Kidney (tissue), 14 donors: ENCODE results near the gene SNRPD2. TPM values are rescaled to one million over a fixed set of nuclear protein-coding genes. Genes with fewer than 3 reads are reported as not detected.

Source experiments
- DNase-seq, 5 donors: peaks; one replicate each; pipeline ENCODE4 v3.0.0-alpha.2; 2013 to 2020
- FAIRE-seq: peaks from 2 replicates; lab custom pipeline; 2012; peaks lifted over from hg19 to GRCh38; lab: Jason Lieb, UNC
- H3K27ac ChIP-seq, 2 donors: one replicate each; pipeline ENCODE4 v1.7.0; 2013; ENCODE audit warnings: low read depth in 2 of 2, low read length in 2 of 2, inconsistent platforms in 1 of 2
- H3K27me3 ChIP-seq: one replicate; pipeline ENCODE4 v1.7.1; 2013; ENCODE audit warnings: low read length, inconsistent platforms; ENCODE audit not compliant: control insufficient read depth, insufficient read depth
- H3K36me3 ChIP-seq, 3 donors: one replicate each; pipeline versions ENCODE4 v1.7.0 to v1.7.1; 2013; ENCODE audit warnings: low read length in 3 of 3, control low read depth in 1 of 3, inconsistent platforms in 1 of 3; ENCODE audit not compliant: insufficient read depth in 3 of 3, control insufficient read depth in 2 of 3
- H3K4me1 ChIP-seq, 3 donors: one replicate each; pipeline versions ENCODE4 v1.7.0 to v1.7.1; 2013; ENCODE audit warnings: low read length in 3 of 3, inconsistent platforms in 1 of 3, low read depth in 1 of 3; ENCODE audit not compliant: control insufficient read depth in 2 of 3, insufficient read depth in 2 of 3
- H3K4me3 ChIP-seq, 3 donors: one replicate each; pipeline versions ENCODE4 v1.7.0 to v1.8.1; 2013; ENCODE audit warnings: low read length in 3 of 3, control low read depth in 1 of 3, inconsistent platforms in 1 of 3
- H3K9ac ChIP-seq, 3 donors: one replicate each; pipeline versions ENCODE4 v1.7.0 to v1.7.1; 2013; ENCODE audit warnings: low read length in 3 of 3, control low read depth in 1 of 3, inconsistent platforms in 1 of 3
- H3K9me3 ChIP-seq, 3 donors: one replicate each; pipeline versions ENCODE4 v1.7.0 to v1.7.1; 2013; ENCODE audit warnings: low read length in 3 of 3, control low read depth in 1 of 3, inconsistent platforms in 1 of 3; ENCODE audit not compliant: control insufficient read depth in 2 of 3, insufficient read depth in 1 of 3
- intact Hi-C: fragments of 100-400 bp; cut with DNase I; formaldehyde crosslinking; loops from one replicate; pipeline ENCODE4 v1.11.1; 2022
- polyA plus RNA-seq: library from polyadenylated mRNA; stranded (reverse); fragments of 350-450 nt; fragmentation: Illumina TruSeq; extraction: RNeasy Lipid Tissue Mini Kit (QIAGEN cat#74804); gene quantifications from one replicate; pipeline ENCODE4 v1.2.3, GENCODE V29; 2014; ENCODE audit warnings: low read depth, low replicate concordance; ENCODE audit not compliant: insufficient read depth
- total RNA-seq: library from RNA; stranded (reverse); fragmentation: NEBNext Ultra II Directional; extraction: Animal tissue kit (Norgen Biotek cat#: 25700); gene quantifications from one replicate; pipeline ENCODE4 v1.2.1, GENCODE V29; 2021
- TF ChIP-seq, protein P1 (sequence below): IDR thresholded peaks from 3 replicates; pipeline ENCODE4 v1.5.1; 2012; ENCODE audit warnings: mild to moderate bottlenecking, moderate library complexity, borderline replicate concordance; ENCODE audit not compliant: insufficient read depth; ENCODE audit errors: extremely low read depth
- donor health status: control.
- donor health status: control.
- donor health status: control.
- donor health status: control.
- donor health status: control.
- donor health status: DM: yes; HTN: yes; CAD: no.
- donor health status: Normal renal cell carcinoma (clear cell type).

Gene SNRPD2
- total and polyA plus RNA-seq, 2 donors from 2014 or later: 252 to 358 TPM

DNA sequence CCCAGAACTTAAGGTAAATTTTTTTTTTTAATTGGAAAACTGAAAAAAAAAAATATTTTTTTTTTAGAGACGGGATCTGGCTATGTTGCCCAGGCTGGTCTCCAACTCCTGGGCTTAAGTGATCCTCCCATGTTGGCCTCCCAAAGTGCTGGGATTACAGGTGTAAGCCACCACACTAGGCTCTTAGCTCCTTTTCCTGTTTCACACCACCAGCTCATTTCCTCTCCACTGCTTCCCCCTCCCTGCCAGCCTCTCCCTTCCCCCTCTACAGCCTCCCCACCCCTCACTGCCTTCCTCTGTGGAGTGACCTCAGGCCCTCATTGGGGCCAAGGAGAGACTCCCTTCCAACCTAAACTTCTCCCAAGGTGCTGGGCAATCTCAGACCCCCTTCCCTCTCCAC lies 28.0 kb downstream of the SNRPD2 start:
- H3K36me3 ChIP-seq: no peaks in the 10 kb centered on the region
- intact Hi-C loops: no loop called here
- H3K27me3 ChIP-seq: peaks cover 11% of the 10 kb centered on the region
- H3K4me1 ChIP-seq: peaks cover 0 to 8% (median 0%) of the 10 kb centered on the region in 3 donors
- DNase-seq: no peak
- no peak overlapping the region for H3K9ac ChIP-seq
- TF ChIP-seq, protein P1, sequence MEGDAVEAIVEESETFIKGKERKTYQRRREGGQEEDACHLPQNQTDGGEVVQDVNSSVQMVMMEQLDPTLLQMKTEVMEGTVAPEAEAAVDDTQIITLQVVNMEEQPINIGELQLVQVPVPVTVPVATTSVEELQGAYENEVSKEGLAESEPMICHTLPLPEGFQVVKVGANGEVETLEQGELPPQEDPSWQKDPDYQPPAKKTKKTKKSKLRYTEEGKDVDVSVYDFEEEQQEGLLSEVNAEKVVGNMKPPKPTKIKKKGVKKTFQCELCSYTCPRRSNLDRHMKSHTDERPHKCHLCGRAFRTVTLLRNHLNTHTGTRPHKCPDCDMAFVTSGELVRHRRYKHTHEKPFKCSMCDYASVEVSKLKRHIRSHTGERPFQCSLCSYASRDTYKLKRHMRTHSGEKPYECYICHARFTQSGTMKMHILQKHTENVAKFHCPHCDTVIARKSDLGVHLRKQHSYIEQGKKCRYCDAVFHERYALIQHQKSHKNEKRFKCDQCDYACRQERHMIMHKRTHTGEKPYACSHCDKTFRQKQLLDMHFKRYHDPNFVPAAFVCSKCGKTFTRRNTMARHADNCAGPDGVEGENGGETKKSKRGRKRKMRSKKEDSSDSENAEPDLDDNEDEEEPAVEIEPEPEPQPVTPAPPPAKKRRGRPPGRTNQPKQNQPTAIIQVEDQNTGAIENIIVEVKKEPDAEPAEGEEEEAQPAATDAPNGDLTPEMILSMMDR: no peak
- H3K4me3 ChIP-seq: no peak overlapping the region
- no peak for FAIRE-seq
- no peak overlapping the region for H3K27ac ChIP-seq
- no peaks in the 10 kb centered on the region for H3K9me3 ChIP-seq

GRCh38 chr19:45660636-45661035 lies 31.1 kb downstream of the SNRPD2 start:
- Histone ChIP-seq H3K36me3 (no peaks in the 10 kb centered on the region), H3K4me3 (no peak overlapping the region), H3K4me1 (no peaks in the 10 kb centered on the region), H3K9ac (no peak overlapping the region), H3K9me3 (no peaks in the 10 kb centered on the region), H3K27me3 (no peaks in the 10 kb centered on the region), H3K27ac (no peak overlapping the region)
- intact Hi-C loops: no loop called here
- FAIRE-seq: no peak
- no peak for DNase-seq
- TF ChIP-seq, protein P1: no peak

GRCh38 chr19:45659096-45659729 lies 32.5 kb downstream of the SNRPD2 start:
- FAIRE-seq (no peak), DNase-seq (no peak)
- Histone ChIP-seq H3K27ac (no peak overlapping the region), H3K27me3 (no peaks in the 10 kb centered on the region), H3K9ac (no peak overlapping the region), H3K4me1 (no peaks in the 10 kb centered on the region), H3K36me3 (no peaks in the 10 kb centered on the region), H3K9me3 (no peaks in the 10 kb centered on the region), H3K4me3 (no peak overlapping the region)
- TF ChIP-seq, protein P1: no peak
- intact Hi-C loops: no loop called here
